Astrocyte of the spinal cord (primary cell): Measurements from ENCODE around the gene SHOC1.

Experiments used
- DNase-seq: peaks from one replicate; pipeline ENCODE4 v3.0.0; 2011; ENCODE audit warnings: low read depth, low spot score
- H3K4me3 ChIP-seq: 2 replicates; pipeline ENCODE4 v1.5.1; 2011; ENCODE audit warnings: low read depth, mild to moderate bottlenecking, low read length, moderate library complexity
- CTCF ChIP-seq: IDR thresholded peaks from 2 replicates; pipeline ENCODE4 v1.5.1; 2012; ENCODE audit warnings: low read depth, mild to moderate bottlenecking, low read length, inconsistent platforms
- in situ Hi-C: cut with HindIII; loops from 2 replicates; pipeline ENCODE4 v1.10.0; 2017; ENCODE audit warnings: low sequenced_read_pairs

Gene SHOC1

GRCh38 chr9:111806259-111806658, 11.5 kb upstream of the SHOC1 start:
- no peak for TF ChIP-seq CTCF
- peak; percentile 12 for DNase-seq
- in situ Hi-C loops, result no loop called here
- no peak overlapping the region for H3K4me3 ChIP-seq

GRCh38 chr9:111805830-111806241, 11.1 kb upstream of the SHOC1 start:
- TF ChIP-seq CTCF, result no peak

GRCh38 chr9:111805262-111805661, 10.5 kb upstream of the SHOC1 start:
- no peak for DNase-seq
- H3K4me3 ChIP-seq, result no peak overlapping the region
- in situ Hi-C loops, result no loop called here
- no peak for TF ChIP-seq CTCF

More at GRCh38 chr9:111805830-111806241, 11.1 kb upstream of the SHOC1 start:
- no peak overlapping the region for H3K4me3 ChIP-seq
- in situ Hi-C loops, result no loop called here
- DNase-seq, result peak; percentile 57

GRCh38 chr9:111804636-111805035, 9.9 kb upstream of the SHOC1 start:
- H3K4me3 ChIP-seq, result no peak overlapping the region
- DNase-seq, result no peak
- in situ Hi-C loops, result no loop called here
- TF ChIP-seq CTCF, result no peak

- DNase-seq, result no peak
- TF ChIP-seq CTCF, result no peak
- in situ Hi-C loops, result no loop called here
These were observed 9.2 kb upstream of the SHOC1 start for GRCh38 chr9:111803924-111804323.

GRCh38 chr9:111799915-111800526, 5.3 kb upstream of the SHOC1 start:
- in situ Hi-C loops, result no loop called here
- H3K4me3 ChIP-seq, result no peak overlapping the region
- TF ChIP-seq CTCF, result no peak
- DNase-seq, result no peak

More at GRCh38 chr9:111803924-111804323, 9.2 kb upstream of the SHOC1 start:
- H3K4me3 ChIP-seq, result no peak overlapping the region
